Endothelial cell of umbilical vein (primary cell): Measurements from ENCODE around the gene TTC3. TPM values are rescaled to one million over a fixed set of nuclear protein-coding genes. Genes with fewer than 3 reads are reported as not detected.

Experiments
- BruUV-seq: library from RNA; stranded (reverse); fragments of 400-500 nt; replicated peaks from 2 replicates; lab custom pipeline; 2021; lab: Mats Ljungman, UMichigan
- CTCF ChIA-PET: fragments of 300-600, 350-600 bp; sonication (Branson Sonifier 250); formaldehyde crosslinking; loops from one replicate; lab custom pipeline; 2021; ENCODE audit warnings: antibody characterized with exemption, inconsistent platforms; lab: Charles Lee
- POLR2A ChIA-PET: fragments of 300-600, 350-600 bp; sonication (Branson Sonifier 250); formaldehyde crosslinking; loops from one replicate; lab custom pipeline; 2021; ENCODE audit warnings: antibody characterized with exemption, inconsistent platforms; lab: Charles Lee
- DNase-seq: peaks from one replicate; pipeline ENCODE4 v3.0.0-alpha.2; 2011; ENCODE audit warnings: low read depth, low spot score
- FAIRE-seq: peaks from 2 replicates; lab custom pipeline; 2011; peaks lifted over from hg19 to GRCh38; lab: Jason Lieb, UNC
- H2AFZ ChIP-seq: 2 replicates; pipeline ENCODE4 v1.6.0; 2012; ENCODE audit warnings: low read depth, low read length, control low read depth, inconsistent platforms
- H3K27ac ChIP-seq: 2 replicates; pipeline ENCODE4 v1.5.1; 2011; ENCODE audit warnings: low read depth, mild to moderate bottlenecking, control low read depth, low read length, moderate library complexity; ENCODE audit not compliant: insufficient read depth
- H3K27me3 ChIP-seq, 2 experiments: 2 replicates each; pipeline versions ENCODE4 v1.6.0 to v1.6.1; 2011; ENCODE audit warnings: low read length in 2 of 2, mixed read lengths in 1 of 2; ENCODE audit not compliant: control insufficient read depth in 2 of 2, insufficient read depth in 2 of 2
- H3K36me3 ChIP-seq, 2 experiments: 2 replicates in 1 of 2; 3 replicates in 1 of 2; pipeline ENCODE4 v1.5.1; 2011; ENCODE audit warnings: low read length in 2 of 2, mild to moderate bottlenecking in 1 of 2, moderate library complexity in 1 of 2; ENCODE audit not compliant: control insufficient read depth in 2 of 2, insufficient read depth in 2 of 2; ENCODE audit errors: extremely low read depth in 1 of 2
- H3K4me1 ChIP-seq: 3 replicates; pipeline ENCODE4 v1.5.1; 2011; ENCODE audit warnings: mild to moderate bottlenecking, low read length; ENCODE audit not compliant: control insufficient read depth, insufficient read depth; ENCODE audit errors: extremely low read depth
- H3K4me2 ChIP-seq: 2 replicates; pipeline ENCODE4 v1.6.1; 2011; ENCODE audit warnings: low read length, control low read depth, mixed read lengths; ENCODE audit not compliant: insufficient read depth
- H3K4me3 ChIP-seq, 3 experiments: fragments of 200-600 bp in 1 of 3; sonication (generic), shearing (Covaris generic) in 1 of 3; replicated peaks in 1 of 3; 2 replicates each; pipeline ENCODE4 v1.5.1; 2011 to 2016; ENCODE audit warnings: control low read depth in 3 of 3, low read length in 3 of 3, mild to moderate bottlenecking in 2 of 3, inconsistent platforms in 1 of 3, low read depth in 1 of 3, moderate library complexity in 1 of 3; ENCODE audit not compliant: insufficient read depth in 1 of 3
- H3K79me2 ChIP-seq: 2 replicates; pipeline ENCODE4 v1.6.0; 2012; ENCODE audit warnings: low read length, inconsistent platforms; ENCODE audit not compliant: control insufficient read depth, insufficient read depth
- H3K9ac ChIP-seq: replicated peaks from 2 replicates; pipeline ENCODE3; 2011; ENCODE audit warnings: low read length, control low read depth; ENCODE audit not compliant: insufficient read depth; ENCODE audit errors: extremely low read depth
- H3K9me1 ChIP-seq: replicated peaks from 3 replicates; pipeline ENCODE4 v1.6.0; 2011; ENCODE audit warnings: mild to moderate bottlenecking, low read length; ENCODE audit not compliant: control insufficient read depth, insufficient read depth; ENCODE audit errors: extremely low read depth
- H3K9me3 ChIP-seq: replicated peaks from 2 replicates; pipeline ENCODE4 v1.5.1; 2012; ENCODE audit warnings: low read length, inconsistent platforms; ENCODE audit not compliant: control insufficient read depth, insufficient read depth
- H4K20me1 ChIP-seq: replicated peaks from 2 replicates; pipeline ENCODE3; 2011; ENCODE audit warnings: mild to moderate bottlenecking, low read length; ENCODE audit not compliant: control insufficient read depth, insufficient read depth; ENCODE audit errors: extremely low read depth
- CTCF ChIP-seq, 2 donors: IDR thresholded peaks; 1 replicate in 1 of 2; 2 replicates in 1 of 2; pipeline ENCODE4 v1.5.1; 2011; ENCODE audit warnings: low read length in 2 of 2, mild to moderate bottlenecking in 2 of 2, moderate library complexity in 2 of 2, control low read depth in 1 of 2, inconsistent platforms in 1 of 2, low read depth in 1 of 2; ENCODE audit not compliant: insufficient read depth in 1 of 2; ENCODE audit errors: extremely low read depth in 1 of 2
- EZH2 ChIP-seq: IDR thresholded peaks from 2 replicates; pipeline ENCODE4 v1.6.1; 2012; ENCODE audit warnings: borderline replicate concordance, low read depth, mild to moderate bottlenecking, moderate library complexity, low read length, inconsistent platforms; ENCODE audit not compliant: severe bottlenecking
- GATA2 ChIP-seq: IDR thresholded peaks from 2 replicates; pipeline ENCODE4 v1.7.0; 2011; ENCODE audit warnings: low read depth, mild to moderate bottlenecking, moderate library complexity, mixed read lengths, low read length; ENCODE audit not compliant: insufficient read length, insufficient read depth
- JUN ChIP-seq: IDR thresholded peaks from 2 replicates; pipeline ENCODE4 v1.6.1; 2011; ENCODE audit warnings: borderline replicate concordance, low read depth; ENCODE audit not compliant: insufficient read length, insufficient read depth
- MYC ChIP-seq: IDR thresholded peaks from one replicate; pipeline ENCODE4 v1.6.1; 2011; ENCODE audit warnings: mild to moderate bottlenecking, low read depth, low read length
- POLR2A ChIP-seq: IDR thresholded peaks from 2 replicates; pipeline ENCODE4 v1.6.1; 2012; ENCODE audit warnings: low read depth, mild to moderate bottlenecking, control low read depth, low read length
- POLR2AphosphoS5 ChIP-seq: IDR thresholded peaks from 2 replicates; pipeline ENCODE4 v1.6.1; 2012; ENCODE audit warnings: low read depth, mild to moderate bottlenecking, control low read depth, low read length, moderate library complexity; ENCODE audit not compliant: insufficient read depth
- dilution Hi-C: fragments of 300-500 bp; cut with MboI; formaldehyde crosslinking; loops from one replicate; pipeline ENCODE4 v1.15.0; 2019; ENCODE audit warnings: low sequenced_read_pairs; ENCODE audit not compliant: extremely low pct_ligation_motif_present
- intact Hi-C: fragments of 100-400 bp; cut with micrococcal nuclease; formaldehyde crosslinking; loops from one replicate; pipeline ENCODE4 v1.10.0; 2022
- polyA plus RNA-seq, 4 experiments: library from polyadenylated mRNA; depleted of rRNA in 3 of 4; stranded (reverse) in 3 of 4; unstranded in 1 of 4; fragments of >200 nt; gene quantifications; 2 replicates each; pipeline versions ENCODE4 v1.2.1 to v1.2.3, GENCODE V29; 2011 to 2012; ENCODE audit warnings: missing spikeins in 1 of 4
- total RNA-seq: library from RNA; stranded (reverse); gene quantifications from 2 replicates; pipeline ENCODE4 v1.2.3, GENCODE V29; 2021
- TF ChIP-seq, protein P1 (sequence below): IDR thresholded peaks from 2 replicates; pipeline ENCODE4 v1.6.1; 2011; ENCODE audit not compliant: insufficient read depth, insufficient read length

TTC3 gene
- total and polyA plus RNA-seq, 2 donors (not counting 3 experiments of a cell fraction or from before 2014, with no cell fraction given) = 26.2 to 113 TPM

- POLR2A ChIA-PET = no interaction called here
- H4K20me1 ChIP-seq = no peaks in the 10 kb centered on the region
- no peaks in the 10 kb centered on the region for H3K4me1 ChIP-seq
- H3K27ac ChIP-seq = no peak overlapping the region
- CTCF ChIA-PET = no interaction called here
- no peaks in the 10 kb centered on the region for H3K9me1 ChIP-seq
- no peak for DNase-seq
- dilution Hi-C loops = no loop called here
- no peak overlapping the region for H3K4me2 ChIP-seq
- H3K27me3 ChIP-seq = no peaks in the 10 kb centered on the region
- no peak for FAIRE-seq
- H3K9ac ChIP-seq = no peak overlapping the region
- intact Hi-C loops = no loop called here
- H3K4me3 ChIP-seq = no peak overlapping the region
- no peaks in the 10 kb centered on the region for H3K9me3 ChIP-seq
- no peak overlapping the region for H2AFZ ChIP-seq
- no peaks in the 10 kb centered on the region for H3K79me2 ChIP-seq
- TF ChIP-seq EZH2 (no peak), POLR2A (no peak), GATA2 (no peak)
- TF ChIP-seq, protein P1, sequence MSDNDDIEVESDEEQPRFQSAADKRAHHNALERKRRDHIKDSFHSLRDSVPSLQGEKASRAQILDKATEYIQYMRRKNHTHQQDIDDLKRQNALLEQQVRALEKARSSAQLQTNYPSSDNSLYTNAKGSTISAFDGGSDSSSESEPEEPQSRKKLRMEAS = no peak
- H3K36me3 ChIP-seq = peaks cover 10% of the 10 kb centered on the region in 2 experiments
- BruUV-seq = no TSS peak
Observed at GRCh38 chr21:37193006-37193405, 120.0 kb downstream of the TTC3 start.

GRCh38 chr21:37193676-37194075 lies 120.6 kb downstream of the TTC3 start:
- Histone ChIP-seq H3K79me2 (no peaks in the 10 kb centered on the region), H3K9ac (no peak overlapping the region), H3K36me3 (peaks cover 12 to 13% of the 10 kb centered on the region in 2 experiments), H3K4me1 (no peaks in the 10 kb centered on the region), H3K4me2 (no peak overlapping the region), H4K20me1 (no peaks in the 10 kb centered on the region), H3K9me1 (no peaks in the 10 kb centered on the region), H3K4me3 (no peak overlapping the region), H3K27ac (no peak overlapping the region), H3K27me3 (no peaks in the 10 kb centered on the region), H2AFZ (no peak overlapping the region), H3K9me3 (no peaks in the 10 kb centered on the region)
- no peak for FAIRE-seq
- intact Hi-C loops (no loop called here), dilution Hi-C loops (no loop called here)
- ChIA-PET CTCF (no interaction called here), POLR2A (no interaction called here)
- TF ChIP-seq EZH2 (no peak), JUN (no peak), MYC (no peak), POLR2AphosphoS5 (no peak), CTCF (IDR thresholded peaks at IDR 0.05; ENCODE audit: extremely low read depth in 1 of 2, insufficient read depth in 1 of 2, low read depth in 1 of 2, low read length in 2 of 2) (no peak), POLR2A (no peak), GATA2 (no peak)
- TF ChIP-seq, protein P1 = no peak
- DNase-seq = no peak
- BruUV-seq = no TSS peak
